ENCODE results near the gene UST. TPM values are rescaled to one million over a fixed set of nuclear protein-coding genes. Genes with fewer than 3 reads are reported as not detected.
"Not testable (repeated sequence)": the region's sequence is repeated elsewhere in the genome, so short reads cannot be mapped to it uniquely, and the experiment has no call there.

UST gene
- total and polyA plus RNA-seq, 9 of the 15 experiments (the other 6 are each of a cell fraction or from before 2014, with no cell fraction given): 0.04 to 0.10 TPM; not detected in 7

DNA sequence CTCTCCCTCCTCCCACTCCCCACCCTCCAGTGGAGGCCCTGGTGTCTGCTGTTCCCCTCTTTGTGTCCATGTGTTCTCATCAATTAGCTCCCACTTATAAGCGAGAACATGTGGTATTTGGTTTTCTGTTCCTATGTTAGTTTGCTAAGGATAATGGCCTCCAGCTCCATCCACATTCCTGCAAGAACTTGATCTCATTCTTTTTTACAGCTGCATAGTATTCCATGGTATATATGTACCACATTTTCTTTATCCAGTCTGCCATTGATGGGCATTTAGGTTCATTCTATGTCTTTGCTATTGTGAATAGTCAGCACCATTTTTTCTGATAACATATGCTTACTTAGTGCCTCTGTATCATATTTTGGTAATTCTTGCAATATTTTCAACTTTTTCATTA lies 33.6 kb downstream of the UST start:
- H3K4me3 ChIP-seq; FAIRE-seq; H3K9ac ChIP-seq (ENCODE audit: insufficient read depth in 1 of 2, low read depth in 2 of 2, low read length in 2 of 2); in situ Hi-C loops (cut with MboI); CTCF ChIA-PET (ENCODE audit: low intra/inter-chr PET ratio); H4K20me1 ChIP-seq (replicated peaks; ENCODE audit: control insufficient read depth, insufficient read depth, low read length); H3K9me1 ChIP-seq (ENCODE audit: control insufficient read depth, insufficient read depth, low read length); H2AFZ ChIP-seq (ENCODE audit: low read depth, low read length); H3K27ac ChIP-seq (ENCODE audit: extremely low read depth, low read depth, low read length); H3K4me2 ChIP-seq (ENCODE audit: insufficient read depth, low read length); BruUV-seq (replicated peaks); H3K9me3 ChIP-seq (replicated peaks; ENCODE audit: control insufficient read depth, insufficient read depth, low read depth, low read length); intact Hi-C loops (cut with micrococcal nuclease); ATAC-seq; H3K4me1 ChIP-seq (replicated peaks in 1 of 2; ENCODE audit: control insufficient read depth in 2 of 2, insufficient read depth in 2 of 2, low read length in 2 of 2); H3K36me3 ChIP-seq (ENCODE audit: control insufficient read depth, insufficient read depth, low read length); DNase-seq (ENCODE audit: extremely low read depth in 1 of 4, low spot score in 3 of 4); POLR2A ChIA-PET; H3K79me2 ChIP-seq (ENCODE audit: control insufficient read depth, insufficient read depth, low read length): not testable (repeated sequence)
- peaks cover 13 to 28% of the 10 kb centered on the region in 2 experiments; a peak in 4 of 5 replicates for H3K27me3 ChIP-seq (ENCODE audit: control insufficient read depth in 2 of 2, insufficient read depth in 2 of 2, low read length in 2 of 2)
- WGBS (ENCODE audit: insufficient coverage, low coverage, missing lambda C conversion rate): 0% methylated on average over 1 of the region's 1 CpG

DNA sequence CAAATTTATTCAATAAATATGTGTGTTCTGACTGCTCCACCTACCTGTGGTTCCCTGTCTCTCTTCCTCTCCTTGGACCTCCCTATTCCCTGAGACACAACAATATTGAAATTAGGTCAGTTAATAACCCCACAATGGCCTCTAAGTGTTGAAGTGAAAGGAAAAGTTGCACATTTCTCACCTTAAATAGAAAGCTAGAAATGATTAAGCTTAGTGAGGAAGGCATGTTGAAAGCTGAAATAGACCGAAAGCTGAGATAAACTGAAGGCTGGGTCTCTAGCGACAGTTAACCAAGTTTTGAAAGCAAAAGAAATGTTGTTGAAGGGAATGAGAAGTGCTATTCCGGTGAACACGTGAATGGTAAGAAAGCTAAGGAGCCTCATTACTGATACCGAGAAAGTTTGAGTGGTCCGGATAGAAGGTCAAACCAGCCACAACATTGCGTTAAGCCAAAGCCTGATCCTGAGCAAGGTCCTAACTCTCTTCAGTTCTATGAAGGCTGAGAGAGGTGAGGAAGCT lies 34.1 kb downstream of the UST start:
- POLR2A ChIA-PET: interaction anchor here (0.7 kb wide), 1 partner anchor 23 kb away, joined by 4 read pairs; no protein-coding TSS in a partner anchor
- intact Hi-C loops (cut with micrococcal nuclease) (no loop called here), in situ Hi-C loops (cut with MboI) (no loop called here)
- H3K4me2 ChIP-seq (ENCODE audit: insufficient read depth, low read length): no peak overlapping the region
- H3K9me3 ChIP-seq (replicated peaks; ENCODE audit: control insufficient read depth, insufficient read depth, low read depth, low read length): no peaks in the 10 kb centered on the region
- no peak for ATAC-seq
- DNase-seq (ENCODE audit: extremely low read depth in 1 of 4, low spot score in 3 of 4): no peak
- H3K79me2 ChIP-seq (ENCODE audit: control insufficient read depth, insufficient read depth, low read length): no peaks in the 10 kb centered on the region
- WGBS (ENCODE audit: insufficient coverage, low coverage, missing lambda C conversion rate): 4% methylated on average over 7 of the region's 7 CpGs
- no peak overlapping the region for H3K4me3 ChIP-seq
- no peaks in the 10 kb centered on the region for H3K4me1 ChIP-seq (replicated peaks in 1 of 2; ENCODE audit: control insufficient read depth in 2 of 2, insufficient read depth in 2 of 2, low read length in 2 of 2)
- peaks cover 13 to 25% of the 10 kb centered on the region in 2 experiments; a peak in 4 of 5 replicates for H3K27me3 ChIP-seq (ENCODE audit: control insufficient read depth in 2 of 2, insufficient read depth in 2 of 2, low read length in 2 of 2)
- no peak for FAIRE-seq
- no peak overlapping the region for H3K27ac ChIP-seq (ENCODE audit: extremely low read depth, low read depth, low read length)
- no peaks in the 10 kb centered on the region for H3K36me3 ChIP-seq (ENCODE audit: control insufficient read depth, insufficient read depth, low read length)
- no TSS peak for BruUV-seq (replicated peaks)
- no peaks in the 10 kb centered on the region for H4K20me1 ChIP-seq (replicated peaks; ENCODE audit: control insufficient read depth, insufficient read depth, low read length)
- no peak overlapping the region for H2AFZ ChIP-seq (ENCODE audit: low read depth, low read length)
- no peak overlapping the region for H3K9ac ChIP-seq (ENCODE audit: insufficient read depth in 1 of 2, low read depth in 2 of 2, low read length in 2 of 2)
- CTCF ChIA-PET (ENCODE audit: low intra/inter-chr PET ratio): no interaction called here
- no peaks in the 10 kb centered on the region for H3K9me1 ChIP-seq (ENCODE audit: control insufficient read depth, insufficient read depth, low read length)
- TF ChIP-seq ZNF263 (CRISPR knock-in tag; IDR thresholded peaks at IDR 0.05; ENCODE audit: borderline replicate concordance): no peak
- no peak for TF ChIP-seq IFI16 (CRISPR knock-in tag; IDR thresholded peaks at IDR 0.05)
- TF ChIP-seq, protein P1, sequence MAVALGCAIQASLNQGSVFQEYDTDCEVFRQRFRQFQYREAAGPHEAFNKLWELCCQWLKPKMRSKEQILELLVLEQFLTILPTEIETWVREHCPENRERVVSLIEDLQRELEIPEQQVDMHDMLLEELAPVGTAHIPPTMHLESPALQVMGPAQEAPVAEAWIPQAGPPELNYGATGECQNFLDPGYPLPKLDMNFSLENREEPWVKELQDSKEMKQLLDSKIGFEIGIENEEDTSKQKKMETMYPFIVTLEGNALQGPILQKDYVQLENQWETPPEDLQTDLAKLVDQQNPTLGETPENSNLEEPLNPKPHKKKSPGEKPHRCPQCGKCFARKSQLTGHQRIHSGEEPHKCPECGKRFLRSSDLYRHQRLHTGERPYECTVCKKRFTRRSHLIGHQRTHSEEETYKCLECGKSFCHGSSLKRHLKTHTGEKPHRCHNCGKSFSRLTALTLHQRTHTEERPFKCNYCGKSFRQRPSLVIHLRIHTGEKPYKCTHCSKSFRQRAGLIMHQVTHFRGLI (CRISPR knock-in tag; IDR thresholded peaks at IDR 0.05): no peak
- no peak for TF ChIP-seq ZFP1 (CRISPR knock-in tag; IDR thresholded peaks at IDR 0.05)
- no peak for TF ChIP-seq ZNF785 (CRISPR knock-in tag; IDR thresholded peaks at IDR 0.05)
- no peak for TF ChIP-seq ILK (tag; IDR thresholded peaks at IDR 0.05; ENCODE audit: borderline replicate concordance, low read depth)
- TF ChIP-seq ZC3H4 (CRISPR knock-in tag; IDR thresholded peaks at IDR 0.05; ENCODE audit: borderline replicate concordance): no peak
- TF ChIP-seq, protein P2, sequence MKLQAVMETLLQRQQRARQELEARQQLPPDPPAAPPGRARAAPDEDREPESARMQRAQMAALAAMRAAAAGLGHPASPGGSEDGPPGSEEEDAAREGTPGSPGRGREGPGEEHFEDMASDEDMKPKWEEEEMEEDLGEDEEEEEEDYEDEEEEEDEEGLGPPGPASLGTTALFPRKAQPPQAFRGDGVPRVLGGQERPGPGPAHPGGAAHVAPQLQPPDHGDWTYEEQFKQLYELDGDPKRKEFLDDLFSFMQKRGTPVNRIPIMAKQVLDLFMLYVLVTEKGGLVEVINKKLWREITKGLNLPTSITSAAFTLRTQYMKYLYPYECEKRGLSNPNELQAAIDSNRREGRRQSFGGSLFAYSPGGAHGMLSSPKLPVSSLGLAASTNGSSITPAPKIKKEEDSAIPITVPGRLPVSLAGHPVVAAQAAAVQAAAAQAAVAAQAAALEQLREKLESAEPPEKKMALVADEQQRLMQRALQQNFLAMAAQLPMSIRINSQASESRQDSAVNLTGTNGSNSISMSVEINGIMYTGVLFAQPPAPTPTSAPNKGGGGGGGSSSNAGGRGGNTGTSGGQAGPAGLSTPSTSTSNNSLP (IDR thresholded peaks at IDR 0.05; ENCODE audit: borderline replicate concordance, low read depth, low read length): no peak
- no peak for TF ChIP-seq POU5F1 (IDR thresholded peaks at IDR 0.05; ENCODE audit: borderline replicate concordance, low read depth, low read length, partially characterized antibody)
- TF ChIP-seq, protein P3, sequence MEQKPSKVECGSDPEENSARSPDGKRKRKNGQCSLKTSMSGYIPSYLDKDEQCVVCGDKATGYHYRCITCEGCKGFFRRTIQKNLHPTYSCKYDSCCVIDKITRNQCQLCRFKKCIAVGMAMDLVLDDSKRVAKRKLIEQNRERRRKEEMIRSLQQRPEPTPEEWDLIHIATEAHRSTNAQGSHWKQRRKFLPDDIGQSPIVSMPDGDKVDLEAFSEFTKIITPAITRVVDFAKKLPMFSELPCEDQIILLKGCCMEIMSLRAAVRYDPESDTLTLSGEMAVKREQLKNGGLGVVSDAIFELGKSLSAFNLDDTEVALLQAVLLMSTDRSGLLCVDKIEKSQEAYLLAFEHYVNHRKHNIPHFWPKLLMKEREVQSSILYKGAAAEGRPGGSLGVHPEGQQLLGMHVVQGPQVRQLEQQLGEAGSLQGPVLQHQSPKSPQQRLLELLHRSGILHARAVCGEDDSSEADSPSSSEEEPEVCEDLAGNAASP (IDR thresholded peaks at IDR 0.05): no peak
- TF ChIP-seq ZNF121 (CRISPR knock-in tag; conservative IDR thresholded peaks at IDR 0.05): no peak
